ENCODE measurements around the gene SLC22A7. TPM values are rescaled to one million over a fixed set of nuclear protein-coding genes. Genes with fewer than 3 reads are reported as not detected.

The SLC22A7 gene
- total and polyA plus RNA-seq, 2 experiments from 2014 or later, result 0.31 TPM; not detected in 1

DNA sequence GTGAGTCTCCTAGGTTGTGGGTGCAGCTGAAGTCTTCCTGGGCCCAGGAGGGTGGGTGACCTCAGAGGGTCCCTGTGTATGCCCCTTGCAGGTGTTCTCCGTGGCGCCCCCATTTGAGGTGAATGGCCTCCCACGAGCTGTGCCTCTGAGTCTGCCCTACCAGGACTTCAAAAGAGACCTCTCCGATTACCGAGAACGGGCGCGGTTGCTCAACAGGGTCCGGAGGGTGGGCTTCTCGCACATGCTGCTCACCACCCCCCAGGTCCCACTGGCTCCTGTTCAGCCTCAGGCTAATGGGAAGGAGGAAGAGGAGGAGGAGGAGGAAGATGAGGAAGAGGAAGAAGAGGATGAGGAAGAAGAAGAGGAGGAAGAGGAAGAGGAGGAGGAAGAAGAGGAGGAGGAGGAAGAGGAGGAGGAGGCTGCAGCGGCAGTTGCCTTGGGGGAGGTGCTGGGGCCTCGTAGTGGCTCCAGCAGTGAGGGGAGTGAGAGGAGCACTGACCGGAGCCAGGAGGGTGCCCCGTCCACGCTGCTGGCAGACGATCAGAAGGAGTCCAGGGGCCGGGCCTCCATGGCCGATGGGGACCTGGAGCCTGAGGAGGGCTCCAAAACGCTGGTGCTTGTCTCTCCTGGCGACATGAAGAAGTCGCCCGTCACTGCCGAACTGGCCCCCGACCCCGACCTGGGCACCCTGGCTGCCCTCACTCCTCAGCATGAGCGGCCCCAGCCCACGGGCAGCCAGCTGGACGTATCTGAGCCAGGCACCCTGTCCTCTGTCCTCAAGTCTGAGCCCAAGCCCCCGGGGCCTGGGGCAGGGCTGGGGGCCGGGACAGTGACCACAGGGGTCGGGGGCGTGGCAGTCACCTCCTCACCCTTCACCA, 15.2 kb upstream of the SLC22A7 start:
- no peak overlapping the region for H3K27ac ChIP-seq (ENCODE audit: low read depth)
- Mint-ChIP-seq H3K4me1 (peaks cover 22% of the 10 kb centered on the region), H3K9me3 (no peaks in the 10 kb centered on the region), H3K36me3 (ENCODE audit: low read depth) (no peaks in the 10 kb centered on the region), H3K27me3 (ENCODE audit: insufficient read depth, low read depth, poor library complexity) (peaks cover 25% of the 10 kb centered on the region), H3K27ac (no peak overlapping the region), H3K4me3 (no peak overlapping the region)
- H2AFZ ChIP-seq, result no peak overlapping the region
- ATAC-seq (no peak), DNase-seq (ENCODE audit: low spot score) (no peak)
- H3K36me3 ChIP-seq (ENCODE audit: insufficient read depth), result no peaks in the 10 kb centered on the region
- TF ChIP-seq, protein P1, sequence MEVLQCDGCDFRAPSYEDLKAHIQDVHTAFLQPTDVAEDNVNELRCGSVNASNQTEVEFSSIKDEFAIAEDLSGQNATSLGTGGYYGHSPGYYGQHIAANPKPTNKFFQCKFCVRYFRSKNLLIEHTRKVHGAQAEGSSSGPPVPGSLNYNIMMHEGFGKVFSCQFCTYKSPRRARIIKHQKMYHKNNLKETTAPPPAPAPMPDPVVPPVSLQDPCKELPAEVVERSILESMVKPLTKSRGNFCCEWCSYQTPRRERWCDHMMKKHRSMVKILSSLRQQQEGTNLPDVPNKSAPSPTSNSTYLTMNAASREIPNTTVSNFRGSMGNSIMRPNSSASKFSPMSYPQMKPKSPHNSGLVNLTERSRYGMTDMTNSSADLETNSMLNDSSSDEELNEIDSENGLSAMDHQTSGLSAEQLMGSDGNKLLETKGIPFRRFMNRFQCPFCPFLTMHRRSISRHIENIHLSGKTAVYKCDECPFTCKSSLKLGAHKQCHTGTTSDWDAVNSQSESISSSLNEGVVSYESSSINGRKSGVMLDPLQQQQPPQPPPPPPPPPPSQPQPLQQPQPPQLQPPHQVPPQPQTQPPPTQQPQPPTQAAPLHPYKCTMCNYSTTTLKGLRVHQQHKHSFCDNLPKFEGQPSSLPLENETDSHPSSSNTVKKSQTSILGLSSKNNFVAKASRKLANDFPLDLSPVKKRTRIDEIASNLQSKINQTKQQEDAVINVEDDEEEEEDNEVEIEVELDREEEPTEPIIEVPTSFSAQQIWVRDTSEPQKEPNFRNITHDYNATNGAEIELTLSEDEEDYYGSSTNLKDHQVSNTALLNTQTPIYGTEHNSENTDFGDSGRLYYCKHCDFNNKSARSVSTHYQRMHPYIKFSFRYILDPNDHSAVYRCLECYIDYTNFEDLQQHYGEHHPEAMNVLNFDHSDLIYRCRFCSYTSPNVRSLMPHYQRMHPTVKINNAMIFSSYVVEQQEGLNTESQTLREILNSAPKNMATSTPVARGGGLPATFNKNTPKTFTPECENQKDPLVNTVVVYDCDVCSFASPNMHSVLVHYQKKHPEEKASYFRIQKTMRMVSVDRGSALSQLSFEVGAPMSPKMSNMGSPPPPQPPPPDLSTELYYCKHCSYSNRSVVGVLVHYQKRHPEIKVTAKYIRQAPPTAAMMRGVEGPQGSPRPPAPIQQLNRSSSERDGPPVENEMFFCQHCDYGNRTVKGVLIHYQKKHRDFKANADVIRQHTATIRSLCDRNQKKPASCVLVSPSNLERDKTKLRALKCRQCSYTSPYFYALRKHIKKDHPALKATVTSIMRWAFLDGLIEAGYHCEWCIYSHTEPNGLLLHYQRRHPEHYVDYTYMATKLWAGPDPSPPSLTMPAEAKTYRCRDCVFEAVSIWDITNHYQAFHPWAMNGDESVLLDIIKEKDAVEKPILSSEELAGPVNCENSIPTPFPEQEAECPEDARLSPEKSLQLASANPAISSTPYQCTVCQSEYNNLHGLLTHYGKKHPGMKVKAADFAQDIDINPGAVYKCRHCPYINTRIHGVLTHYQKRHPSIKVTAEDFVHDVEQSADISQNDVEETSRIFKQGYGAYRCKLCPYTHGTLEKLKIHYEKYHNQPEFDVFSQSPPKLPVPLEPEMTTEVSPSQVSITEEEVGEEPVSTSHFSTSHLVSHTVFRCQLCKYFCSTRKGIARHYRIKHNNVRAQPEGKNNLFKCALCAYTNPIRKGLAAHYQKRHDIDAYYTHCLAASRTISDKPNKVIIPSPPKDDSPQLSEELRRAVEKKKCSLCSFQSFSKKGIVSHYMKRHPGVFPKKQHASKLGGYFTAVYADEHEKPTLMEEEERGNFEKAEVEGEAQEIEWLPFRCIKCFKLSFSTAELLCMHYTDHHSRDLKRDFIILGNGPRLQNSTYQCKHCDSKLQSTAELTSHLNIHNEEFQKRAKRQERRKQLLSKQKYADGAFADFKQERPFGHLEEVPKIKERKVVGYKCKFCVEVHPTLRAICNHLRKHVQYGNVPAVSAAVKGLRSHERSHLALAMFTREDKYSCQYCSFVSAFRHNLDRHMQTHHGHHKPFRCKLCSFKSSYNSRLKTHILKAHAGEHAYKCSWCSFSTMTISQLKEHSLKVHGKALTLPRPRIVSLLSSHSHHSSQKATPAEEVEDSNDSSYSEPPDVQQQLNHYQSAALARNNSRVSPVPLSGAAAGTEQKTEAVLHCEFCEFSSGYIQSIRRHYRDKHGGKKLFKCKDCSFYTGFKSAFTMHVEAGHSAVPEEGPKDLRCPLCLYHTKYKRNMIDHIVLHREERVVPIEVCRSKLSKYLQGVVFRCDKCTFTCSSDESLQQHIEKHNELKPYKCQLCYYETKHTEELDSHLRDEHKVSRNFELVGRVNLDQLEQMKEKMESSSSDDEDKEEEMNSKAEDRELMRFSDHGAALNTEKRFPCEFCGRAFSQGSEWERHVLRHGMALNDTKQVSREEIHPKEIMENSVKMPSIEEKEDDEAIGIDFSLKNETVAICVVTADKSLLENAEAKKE (CRISPR knock-in tag; IDR thresholded peaks at IDR 0.05), result no peak
- TF ChIP-seq JUNB (IDR thresholded peaks at IDR 0.05; ENCODE audit: unreplicated experiment) (no peak), ZNF114 (CRISPR knock-in tag; IDR thresholded peaks at IDR 0.05) (no peak), ZNF331 (CRISPR knock-in tag; IDR thresholded peaks at IDR 0.05; ENCODE audit: low read depth) (no peak), EZH2 (IDR thresholded peaks at IDR 0.05; ENCODE audit: low read depth, unreplicated experiment) (no peak), POLR2AphosphoS5 (IDR thresholded peaks at IDR 0.05; ENCODE audit: low read depth) (no peak), STAT1 (IDR thresholded peaks at IDR 0.05; ENCODE audit: unreplicated experiment) (no peak), NANOG (IDR thresholded peaks at IDR 0.05; ENCODE audit: borderline replicate concordance) (no peak), CREB1 (CRISPR knock-in tag; IDR thresholded peaks at IDR 0.05; ENCODE audit: low read depth) (no peak), EZH2phosphoT487 (IDR thresholded peaks at IDR 0.05; ENCODE audit: unreplicated experiment) (no peak)
- TF ChIP-seq, protein P2, sequence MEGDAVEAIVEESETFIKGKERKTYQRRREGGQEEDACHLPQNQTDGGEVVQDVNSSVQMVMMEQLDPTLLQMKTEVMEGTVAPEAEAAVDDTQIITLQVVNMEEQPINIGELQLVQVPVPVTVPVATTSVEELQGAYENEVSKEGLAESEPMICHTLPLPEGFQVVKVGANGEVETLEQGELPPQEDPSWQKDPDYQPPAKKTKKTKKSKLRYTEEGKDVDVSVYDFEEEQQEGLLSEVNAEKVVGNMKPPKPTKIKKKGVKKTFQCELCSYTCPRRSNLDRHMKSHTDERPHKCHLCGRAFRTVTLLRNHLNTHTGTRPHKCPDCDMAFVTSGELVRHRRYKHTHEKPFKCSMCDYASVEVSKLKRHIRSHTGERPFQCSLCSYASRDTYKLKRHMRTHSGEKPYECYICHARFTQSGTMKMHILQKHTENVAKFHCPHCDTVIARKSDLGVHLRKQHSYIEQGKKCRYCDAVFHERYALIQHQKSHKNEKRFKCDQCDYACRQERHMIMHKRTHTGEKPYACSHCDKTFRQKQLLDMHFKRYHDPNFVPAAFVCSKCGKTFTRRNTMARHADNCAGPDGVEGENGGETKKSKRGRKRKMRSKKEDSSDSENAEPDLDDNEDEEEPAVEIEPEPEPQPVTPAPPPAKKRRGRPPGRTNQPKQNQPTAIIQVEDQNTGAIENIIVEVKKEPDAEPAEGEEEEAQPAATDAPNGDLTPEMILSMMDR (conservative IDR thresholded peaks at IDR 0.05; ENCODE audit: low read depth in 2 of 2), result no peak
- TF ChIP-seq, protein P3, sequence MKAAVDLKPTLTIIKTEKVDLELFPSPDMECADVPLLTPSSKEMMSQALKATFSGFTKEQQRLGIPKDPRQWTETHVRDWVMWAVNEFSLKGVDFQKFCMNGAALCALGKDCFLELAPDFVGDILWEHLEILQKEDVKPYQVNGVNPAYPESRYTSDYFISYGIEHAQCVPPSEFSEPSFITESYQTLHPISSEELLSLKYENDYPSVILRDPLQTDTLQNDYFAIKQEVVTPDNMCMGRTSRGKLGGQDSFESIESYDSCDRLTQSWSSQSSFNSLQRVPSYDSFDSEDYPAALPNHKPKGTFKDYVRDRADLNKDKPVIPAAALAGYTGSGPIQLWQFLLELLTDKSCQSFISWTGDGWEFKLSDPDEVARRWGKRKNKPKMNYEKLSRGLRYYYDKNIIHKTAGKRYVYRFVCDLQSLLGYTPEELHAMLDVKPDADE (IDR thresholded peaks at IDR 0.05), result no peak
- H3K4me3 ChIP-seq, result no peak overlapping the region
- H3K27me3 ChIP-seq (ENCODE audit: insufficient read depth), result peaks cover 24% of the 10 kb centered on the region
- H3F3A ChIP-seq (replicated peaks; ENCODE audit: low read depth), result peaks cover 2% of the 10 kb centered on the region; the same call in 1 of the 2 replicates
- H3K79me2 ChIP-seq (replicated peaks; ENCODE audit: insufficient read depth), result no peaks in the 10 kb centered on the region
- peaks cover 17% of the 10 kb centered on the region for H3K4me1 ChIP-seq (ENCODE audit: insufficient read depth)
- H3K4me2 ChIP-seq, result no peak overlapping the region
- H4K20me1 ChIP-seq (replicated peaks; ENCODE audit: insufficient read depth), result no peaks in the 10 kb centered on the region
- no peaks in the 10 kb centered on the region for H3K9me2 ChIP-seq (ENCODE audit: insufficient read depth)
